Measurements from ENCODE around the gene PLLP. TPM values are rescaled to one million over a fixed set of nuclear protein-coding genes. Genes with fewer than 3 reads are reported as not detected.

PLLP gene
- total RNA-seq, 1 donor from 2014 or later: 5.2 TPM

- DNase-seq (ENCODE audit: low read depth in 2 of 2): no peak
Observed at GRCh38 chr16:57257455-57258070, 26.9 kb downstream of the PLLP start.

GRCh38 chr16:57256601-57257395, 27.7 kb downstream of the PLLP start:
- no peak for DNase-seq (ENCODE audit: low read depth in 2 of 2)

GRCh38 chr16:57255686-57256415, 28.6 kb downstream of the PLLP start:
- no peak for DNase-seq (ENCODE audit: low read depth in 2 of 2)

GRCh38 chr16:57253466-57253865, 31.0 kb downstream of the PLLP start:
- no peak for DNase-seq (ENCODE audit: low read depth in 2 of 2)

GRCh38 chr16:57252148-57252721, 32.2 kb downstream of the PLLP start:
- no peak for DNase-seq (ENCODE audit: low read depth in 2 of 2)

GRCh38 chr16:57251352-57251751, 33.1 kb downstream of the PLLP start:
- DNase-seq (ENCODE audit: low read depth in 2 of 2): no peak

GRCh38 chr16:57245472-57246113, 38.9 kb downstream of the PLLP start:
- DNase-seq (ENCODE audit: low read depth in 2 of 2): peak; percentile 31 to 35

- DNase-seq (ENCODE audit: low read depth in 2 of 2): peak; percentile 97 to 99
Observed at GRCh38 chr16:57244767-57245471, 39.6 kb downstream of the PLLP start, which contains the start of gene ARL2BP. Gene ARL2BP (plus strand): TSS chr16:57245259. CDS start chr16:57245368, 109 bp downstream.

GRCh38 chr16:57244463-57244766, 40.1 kb downstream of the PLLP start:
- no peak for DNase-seq (ENCODE audit: low read depth in 2 of 2)

GRCh38 chr16:57242650-57243049, 41.8 kb downstream of the PLLP start:
- DNase-seq (ENCODE audit: low read depth in 2 of 2): no peak

GRCh38 chr16:57240851-57241250, 43.6 kb downstream of the PLLP start:
- DNase-seq (ENCODE audit: low read depth in 2 of 2): no peak

GRCh38 chr16:57239107-57239506, 45.4 kb downstream of the PLLP start:
- DNase-seq (ENCODE audit: low read depth in 2 of 2): peak; percentile 36 to 73

GRCh38 chr16:57238682-57239081, 45.8 kb downstream of the PLLP start:
- DNase-seq (ENCODE audit: low read depth in 2 of 2): no peak

- DNase-seq (ENCODE audit: low read depth in 2 of 2): no peak
Observed at GRCh38 chr16:57236022-57236350, 48.5 kb downstream of the PLLP start.

GRCh38 chr16:57235128-57236021, 49.1 kb downstream of the PLLP start:
- DNase-seq (ENCODE audit: low read depth in 2 of 2): peak in 1 of 2 donors; percentile 53

- DNase-seq (ENCODE audit: low read depth in 2 of 2): no peak
Observed at GRCh38 chr16:57234707-57235092, 49.8 kb downstream of the PLLP start.

- DNase-seq (ENCODE audit: low read depth in 2 of 2): no peak
Observed at GRCh38 chr16:57233944-57234706, 50.3 kb downstream of the PLLP start.

- DNase-seq (ENCODE audit: low read depth in 2 of 2): no peak
Observed at GRCh38 chr16:57231821-57232350, 52.6 kb downstream of the PLLP start.

- DNase-seq (ENCODE audit: low read depth in 2 of 2): no peak
Observed at GRCh38 chr16:57229079-57229478, 55.4 kb downstream of the PLLP start.
